ENCODE results near the gene OAS2. TPM values are rescaled to one million over a fixed set of nuclear protein-coding genes. Genes with fewer than 3 reads are reported as not detected.

OAS2 gene
- total and polyA plus RNA-seq, 10 of the 15 experiments (the other 5 are each of a cell fraction or from before 2014, with no cell fraction given), result 32.4 to 290 (median 90.2) TPM

DNA sequence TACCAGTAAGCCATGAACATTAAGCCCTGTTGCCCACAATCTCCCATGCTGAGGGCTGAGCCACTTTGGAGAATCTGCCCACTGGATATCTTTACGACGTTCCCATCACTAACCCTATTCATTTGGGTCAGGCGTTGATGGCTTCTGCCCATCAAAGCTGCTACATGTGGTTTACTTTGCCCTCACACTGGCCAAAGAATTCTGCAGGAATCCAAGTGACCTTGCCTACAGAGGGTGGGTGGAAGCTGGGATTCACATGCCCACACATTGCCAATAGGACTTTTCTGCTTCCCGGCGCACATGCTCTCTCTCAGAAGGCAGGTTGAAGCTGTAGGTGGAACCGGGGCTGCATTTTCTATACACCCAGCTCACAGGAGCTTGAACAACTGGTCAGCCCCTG lies 28.3 kb downstream of the OAS2 start:
- ATAC-seq (no peak), FAIRE-seq (no peak), DNase-seq (ENCODE audit: low read depth, low spot score) (no peak)
- H3K4me3 ChIP-seq, result no peak overlapping the region
- no peak overlapping the region for H3K4me2 ChIP-seq (ENCODE audit: control insufficient read depth, insufficient read depth)
- ChIA-PET POLR2A (interaction anchor here (0.8 kb wide), 1 partner anchor 99 kb away, joined by 3 read pairs; no protein-coding TSS in a partner anchor), CTCF (interaction anchor here (1.0 to 2.6 kb wide), 5 partner anchors 10 to 106 kb away, joined by 3 to 14 read pairs (median 4); no protein-coding TSS in a partner anchor), RAD21 (ENCODE audit: unreplicated experiment) (interaction anchor here (1.1 to 1.4 kb wide), 2 partner anchors 14 to 43 kb away, joined by 3 read pairs; no protein-coding TSS in a partner anchor), SMC1A (ENCODE audit: uncharacterized antibody, unreplicated experiment) (interaction anchor here (1.0 to 1.5 kb wide), 3 partner anchors 14 to 105 kb away, joined by 3 to 7 read pairs (median 4); no protein-coding TSS in a partner anchor)
- no peaks in the 10 kb centered on the region for H3K4me1 ChIP-seq (ENCODE audit: control insufficient read depth, insufficient read depth, low read length)
- no peaks in the 10 kb centered on the region; the same call in 2 of the 3 replicates for H3K9me3 ChIP-seq (replicated peaks; ENCODE audit: control insufficient read depth, insufficient read depth, low read length)
- no peaks in the 10 kb centered on the region for H4K20me1 ChIP-seq (ENCODE audit: control insufficient read depth, insufficient read depth)
- in situ Hi-C loops (cut with MboI), result no loop called here
- intact Hi-C loops (cut with micrococcal nuclease; ENCODE audit: unreplicated experiment), result no loop called here
- no peak overlapping the region for H2AFZ ChIP-seq (ENCODE audit: control insufficient read depth, low read depth, low read length)
- no peak overlapping the region for H3K27ac ChIP-seq (ENCODE audit: control insufficient read depth, insufficient read depth)
- no peaks in the 10 kb centered on the region for H3K27me3 ChIP-seq (replicated peaks in 1 of 2; ENCODE audit: control insufficient read depth in 2 of 2, insufficient read depth in 2 of 2, low read length in 1 of 2)
- H3K79me2 ChIP-seq (ENCODE audit: control insufficient read depth, insufficient read depth, low read length), result no peaks in the 10 kb centered on the region
- WGBS (ENCODE audit: insufficient coverage, insufficient replicate concordance, low lambda C conversion rate, missing lambda C conversion rate), result 93% methylated on average over 6 of the region's 6 CpGs
- H3K36me3 ChIP-seq (ENCODE audit: control insufficient read depth in 2 of 2, insufficient read depth in 2 of 2, low read length in 1 of 2), result peaks cover 15 to 64% of the 10 kb centered on the region in 2 experiments
- BruUV-seq (replicated peaks), result no TSS peak
- no peak overlapping the region for H3K9ac ChIP-seq (ENCODE audit: control insufficient read depth, insufficient read depth, low read length)
- TF ChIP-seq, protein P1, sequence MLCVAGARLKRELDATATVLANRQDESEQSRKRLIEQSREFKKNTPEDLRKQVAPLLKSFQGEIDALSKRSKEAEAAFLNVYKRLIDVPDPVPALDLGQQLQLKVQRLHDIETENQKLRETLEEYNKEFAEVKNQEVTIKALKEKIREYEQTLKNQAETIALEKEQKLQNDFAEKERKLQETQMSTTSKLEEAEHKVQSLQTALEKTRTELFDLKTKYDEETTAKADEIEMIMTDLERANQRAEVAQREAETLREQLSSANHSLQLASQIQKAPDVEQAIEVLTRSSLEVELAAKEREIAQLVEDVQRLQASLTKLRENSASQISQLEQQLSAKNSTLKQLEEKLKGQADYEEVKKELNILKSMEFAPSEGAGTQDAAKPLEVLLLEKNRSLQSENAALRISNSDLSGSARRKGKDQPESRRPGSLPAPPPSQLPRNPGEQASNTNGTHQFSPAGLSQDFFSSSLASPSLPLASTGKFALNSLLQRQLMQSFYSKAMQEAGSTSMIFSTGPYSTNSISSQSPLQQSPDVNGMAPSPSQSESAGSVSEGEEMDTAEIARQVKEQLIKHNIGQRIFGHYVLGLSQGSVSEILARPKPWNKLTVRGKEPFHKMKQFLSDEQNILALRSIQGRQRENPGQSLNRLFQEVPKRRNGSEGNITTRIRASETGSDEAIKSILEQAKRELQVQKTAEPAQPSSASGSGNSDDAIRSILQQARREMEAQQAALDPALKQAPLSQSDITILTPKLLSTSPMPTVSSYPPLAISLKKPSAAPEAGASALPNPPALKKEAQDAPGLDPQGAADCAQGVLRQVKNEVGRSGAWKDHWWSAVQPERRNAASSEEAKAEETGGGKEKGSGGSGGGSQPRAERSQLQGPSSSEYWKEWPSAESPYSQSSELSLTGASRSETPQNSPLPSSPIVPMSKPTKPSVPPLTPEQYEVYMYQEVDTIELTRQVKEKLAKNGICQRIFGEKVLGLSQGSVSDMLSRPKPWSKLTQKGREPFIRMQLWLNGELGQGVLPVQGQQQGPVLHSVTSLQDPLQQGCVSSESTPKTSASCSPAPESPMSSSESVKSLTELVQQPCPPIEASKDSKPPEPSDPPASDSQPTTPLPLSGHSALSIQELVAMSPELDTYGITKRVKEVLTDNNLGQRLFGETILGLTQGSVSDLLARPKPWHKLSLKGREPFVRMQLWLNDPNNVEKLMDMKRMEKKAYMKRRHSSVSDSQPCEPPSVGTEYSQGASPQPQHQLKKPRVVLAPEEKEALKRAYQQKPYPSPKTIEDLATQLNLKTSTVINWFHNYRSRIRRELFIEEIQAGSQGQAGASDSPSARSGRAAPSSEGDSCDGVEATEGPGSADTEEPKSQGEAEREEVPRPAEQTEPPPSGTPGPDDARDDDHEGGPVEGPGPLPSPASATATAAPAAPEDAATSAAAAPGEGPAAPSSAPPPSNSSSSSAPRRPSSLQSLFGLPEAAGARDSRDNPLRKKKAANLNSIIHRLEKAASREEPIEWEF (IDR thresholded peaks at IDR 0.05; ENCODE audit: insufficient replicate concordance, low read depth, low read length), result no peak
- TF ChIP-seq, protein P2, sequence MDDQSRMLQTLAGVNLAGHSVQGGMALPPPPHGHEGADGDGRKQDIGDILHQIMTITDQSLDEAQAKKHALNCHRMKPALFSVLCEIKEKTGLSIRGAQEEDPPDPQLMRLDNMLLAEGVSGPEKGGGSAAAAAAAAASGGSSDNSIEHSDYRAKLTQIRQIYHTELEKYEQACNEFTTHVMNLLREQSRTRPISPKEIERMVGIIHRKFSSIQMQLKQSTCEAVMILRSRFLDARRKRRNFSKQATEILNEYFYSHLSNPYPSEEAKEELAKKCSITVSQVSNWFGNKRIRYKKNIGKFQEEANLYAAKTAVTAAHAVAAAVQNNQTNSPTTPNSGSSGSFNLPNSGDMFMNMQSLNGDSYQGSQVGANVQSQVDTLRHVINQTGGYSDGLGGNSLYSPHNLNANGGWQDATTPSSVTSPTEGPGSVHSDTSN (IDR thresholded peaks at IDR 0.05; ENCODE audit: insufficient replicate concordance, low read depth, low read length), result no peak
- TF ChIP-seq, protein P3, sequence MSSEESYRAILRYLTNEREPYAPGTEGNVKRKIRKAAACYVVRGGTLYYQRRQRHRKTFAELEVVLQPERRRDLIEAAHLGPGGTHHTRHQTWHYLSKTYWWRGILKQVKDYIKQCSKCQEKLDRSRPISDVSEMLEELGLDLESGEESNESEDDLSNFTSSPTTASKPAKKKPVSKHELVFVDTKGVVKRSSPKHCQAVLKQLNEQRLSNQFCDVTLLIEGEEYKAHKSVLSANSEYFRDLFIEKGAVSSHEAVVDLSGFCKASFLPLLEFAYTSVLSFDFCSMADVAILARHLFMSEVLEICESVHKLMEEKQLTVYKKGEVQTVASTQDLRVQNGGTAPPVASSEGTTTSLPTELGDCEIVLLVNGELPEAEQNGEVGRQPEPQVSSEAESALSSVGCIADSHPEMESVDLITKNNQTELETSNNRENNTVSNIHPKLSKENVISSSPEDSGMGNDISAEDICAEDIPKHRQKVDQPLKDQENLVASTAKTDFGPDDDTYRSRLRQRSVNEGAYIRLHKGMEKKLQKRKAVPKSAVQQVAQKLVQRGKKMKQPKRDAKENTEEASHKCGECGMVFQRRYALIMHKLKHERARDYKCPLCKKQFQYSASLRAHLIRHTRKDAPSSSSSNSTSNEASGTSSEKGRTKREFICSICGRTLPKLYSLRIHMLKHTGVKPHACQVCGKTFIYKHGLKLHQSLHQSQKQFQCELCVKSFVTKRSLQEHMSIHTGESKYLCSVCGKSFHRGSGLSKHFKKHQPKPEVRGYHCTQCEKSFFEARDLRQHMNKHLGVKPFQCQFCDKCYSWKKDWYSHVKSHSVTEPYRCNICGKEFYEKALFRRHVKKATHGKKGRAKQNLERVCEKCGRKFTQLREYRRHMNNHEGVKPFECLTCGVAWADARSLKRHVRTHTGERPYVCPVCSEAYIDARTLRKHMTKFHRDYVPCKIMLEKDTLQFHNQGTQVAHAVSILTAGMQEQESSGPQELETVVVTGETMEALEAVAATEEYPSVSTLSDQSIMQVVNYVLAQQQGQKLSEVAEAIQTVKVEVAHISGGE (CRISPR knock-in tag; IDR thresholded peaks at IDR 0.05), result no peak
- TF ChIP-seq RAD51 (IDR thresholded peaks at IDR 0.05), result no peak
- no peak for TF ChIP-seq CEBPB (IDR thresholded peaks at IDR 0.05; ENCODE audit: borderline replicate concordance in 1 of 2, low read depth in 2 of 2, low read length in 2 of 2)
- TF ChIP-seq, protein P4, sequence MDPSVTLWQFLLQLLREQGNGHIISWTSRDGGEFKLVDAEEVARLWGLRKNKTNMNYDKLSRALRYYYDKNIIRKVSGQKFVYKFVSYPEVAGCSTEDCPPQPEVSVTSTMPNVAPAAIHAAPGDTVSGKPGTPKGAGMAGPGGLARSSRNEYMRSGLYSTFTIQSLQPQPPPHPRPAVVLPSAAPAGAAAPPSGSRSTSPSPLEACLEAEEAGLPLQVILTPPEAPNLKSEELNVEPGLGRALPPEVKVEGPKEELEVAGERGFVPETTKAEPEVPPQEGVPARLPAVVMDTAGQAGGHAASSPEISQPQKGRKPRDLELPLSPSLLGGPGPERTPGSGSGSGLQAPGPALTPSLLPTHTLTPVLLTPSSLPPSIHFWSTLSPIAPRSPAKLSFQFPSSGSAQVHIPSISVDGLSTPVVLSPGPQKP (IDR thresholded peaks at IDR 0.05; ENCODE audit: low read depth, low read length), result no peak
- TF ChIP-seq, protein P5, sequence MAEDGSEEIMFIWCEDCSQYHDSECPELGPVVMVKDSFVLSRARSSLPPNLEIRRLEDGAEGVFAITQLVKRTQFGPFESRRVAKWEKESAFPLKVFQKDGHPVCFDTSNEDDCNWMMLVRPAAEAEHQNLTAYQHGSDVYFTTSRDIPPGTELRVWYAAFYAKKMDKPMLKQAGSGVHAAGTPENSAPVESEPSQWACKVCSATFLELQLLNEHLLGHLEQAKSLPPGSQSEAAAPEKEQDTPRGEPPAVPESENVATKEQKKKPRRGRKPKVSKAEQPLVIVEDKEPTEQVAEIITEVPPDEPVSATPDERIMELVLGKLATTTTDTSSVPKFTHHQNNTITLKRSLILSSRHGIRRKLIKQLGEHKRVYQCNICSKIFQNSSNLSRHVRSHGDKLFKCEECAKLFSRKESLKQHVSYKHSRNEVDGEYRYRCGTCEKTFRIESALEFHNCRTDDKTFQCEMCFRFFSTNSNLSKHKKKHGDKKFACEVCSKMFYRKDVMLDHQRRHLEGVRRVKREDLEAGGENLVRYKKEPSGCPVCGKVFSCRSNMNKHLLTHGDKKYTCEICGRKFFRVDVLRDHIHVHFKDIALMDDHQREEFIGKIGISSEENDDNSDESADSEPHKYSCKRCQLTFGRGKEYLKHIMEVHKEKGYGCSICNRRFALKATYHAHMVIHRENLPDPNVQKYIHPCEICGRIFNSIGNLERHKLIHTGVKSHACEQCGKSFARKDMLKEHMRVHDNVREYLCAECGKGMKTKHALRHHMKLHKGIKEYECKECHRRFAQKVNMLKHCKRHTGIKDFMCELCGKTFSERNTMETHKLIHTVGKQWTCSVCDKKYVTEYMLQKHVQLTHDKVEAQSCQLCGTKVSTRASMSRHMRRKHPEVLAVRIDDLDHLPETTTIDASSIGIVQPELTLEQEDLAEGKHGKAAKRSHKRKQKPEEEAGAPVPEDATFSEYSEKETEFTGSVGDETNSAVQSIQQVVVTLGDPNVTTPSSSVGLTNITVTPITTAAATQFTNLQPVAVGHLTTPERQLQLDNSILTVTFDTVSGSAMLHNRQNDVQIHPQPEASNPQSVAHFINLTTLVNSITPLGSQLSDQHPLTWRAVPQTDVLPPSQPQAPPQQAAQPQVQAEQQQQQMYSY (CRISPR knock-in tag; IDR thresholded peaks at IDR 0.05), result no peak
